Measurements from ENCODE around the gene GOLGA8B.
A peak's percentile ranks its signal among the peaks of the same experiment; 100 is the strongest.
"Not testable (repeated sequence)": the region's sequence is repeated elsewhere in the genome, so short reads cannot be mapped to it uniquely, and the experiment has no call there.

GOLGA8B gene

GRCh38 chr15:34583399-34584329, at the start of gene GOLGA8B:
TSS of gene GOLGA8B (minus strand) at chr15:34583651. CDS start at chr15:34535912, 47,739 bp downstream.
- peak; percentile 81 for DNase-seq

GRCh38 chr15:34633165-34633564, 49.7 kb upstream of the GOLGA8B start:
- not testable (repeated sequence) for DNase-seq

DNA sequence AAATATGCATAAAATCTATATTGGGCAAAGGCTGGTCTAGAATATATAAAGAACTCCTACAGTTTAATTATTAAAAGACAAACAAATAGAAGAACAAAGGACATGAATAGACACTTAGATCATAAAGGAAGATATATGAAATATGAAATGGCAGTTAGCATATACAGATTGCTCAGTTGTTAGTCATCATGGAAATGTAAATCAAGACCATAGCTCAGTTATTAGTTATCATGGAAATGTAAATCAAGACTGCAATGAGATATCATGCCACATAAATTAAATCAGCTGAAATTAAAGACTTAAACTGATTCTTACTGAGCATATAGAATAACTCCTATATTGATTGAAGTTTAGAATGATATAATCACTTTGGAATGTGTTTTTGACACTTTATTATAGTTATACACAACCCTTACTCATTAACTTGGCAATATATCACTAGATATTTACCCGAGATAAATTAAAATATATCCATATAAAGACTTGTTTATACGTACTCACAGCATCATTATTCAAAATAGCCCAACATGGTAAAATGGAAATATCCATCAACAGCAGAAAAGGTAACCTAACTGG, 45.2 kb upstream of the GOLGA8B start:
- no peak for DNase-seq

DNA sequence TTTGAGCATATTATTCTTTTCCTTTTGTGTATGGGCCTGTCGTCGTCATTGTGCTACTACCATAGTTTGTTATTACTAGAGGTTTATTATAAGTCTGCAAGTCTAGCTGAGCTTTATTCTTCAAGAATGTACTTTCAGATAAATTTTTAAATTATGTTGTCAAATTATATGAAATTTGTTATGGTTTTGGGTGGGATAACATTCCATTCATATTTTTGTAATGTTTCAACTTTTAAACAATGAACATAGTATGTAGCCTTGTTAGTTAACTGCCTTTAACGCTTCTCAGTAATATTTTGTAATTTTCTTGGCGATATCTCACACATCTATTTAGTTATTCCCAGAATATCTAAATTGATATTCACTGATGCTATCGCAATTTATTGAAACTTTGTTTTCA, 41.6 kb upstream of the GOLGA8B start:
- DNase-seq, result no peak

- DNase-seq, result no peak
Observed at GRCh38 chr15:34621675-34622074, 38.2 kb upstream of the GOLGA8B start.

- DNase-seq, result no peak
Observed at GRCh38 chr15:34620814-34621213, 37.4 kb upstream of the GOLGA8B start.

DNA sequence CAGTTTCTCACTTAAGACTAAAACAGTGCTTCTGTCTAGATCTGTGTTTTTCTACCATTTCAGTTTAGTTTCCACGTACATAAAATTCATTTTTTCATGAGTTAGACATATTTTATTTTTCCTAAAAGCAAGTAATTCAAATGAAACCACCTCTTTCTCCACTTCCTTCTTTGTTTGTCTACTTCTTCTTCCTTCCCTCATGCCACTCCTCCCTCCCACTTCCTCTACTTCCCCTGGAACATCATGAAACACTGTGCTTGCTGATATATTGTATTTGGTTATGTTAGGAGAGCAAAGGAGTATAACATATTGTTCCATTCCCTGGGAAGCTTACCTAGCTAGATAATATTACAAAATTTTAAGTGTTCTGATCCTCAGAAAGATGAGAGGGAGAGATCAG, 36.7 kb upstream of the GOLGA8B start:
- no peak for DNase-seq

GRCh38 chr15:34619151-34619550, 35.7 kb upstream of the GOLGA8B start:
- no peak for DNase-seq

DNA sequence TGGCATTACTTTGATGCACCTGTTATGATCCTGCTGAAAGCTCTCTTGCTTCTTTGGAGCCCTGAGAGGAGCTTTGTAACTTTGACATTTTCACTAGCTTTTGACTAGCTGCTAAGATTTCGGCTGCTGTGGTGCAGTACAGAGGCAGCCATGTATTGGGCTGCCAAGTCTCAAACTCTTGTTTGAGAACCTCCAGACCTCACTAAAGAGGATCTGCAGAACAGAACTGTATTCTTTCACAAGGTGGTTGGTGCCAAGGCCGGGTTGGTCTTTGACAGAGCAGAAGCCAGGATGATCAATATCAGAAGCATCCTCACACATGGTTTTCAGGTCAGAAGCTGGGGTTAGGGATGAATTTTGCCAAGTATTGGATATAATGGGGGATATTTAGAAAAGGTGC, 34.6 kb upstream of the GOLGA8B start:
- DNase-seq, result no peak

DNA sequence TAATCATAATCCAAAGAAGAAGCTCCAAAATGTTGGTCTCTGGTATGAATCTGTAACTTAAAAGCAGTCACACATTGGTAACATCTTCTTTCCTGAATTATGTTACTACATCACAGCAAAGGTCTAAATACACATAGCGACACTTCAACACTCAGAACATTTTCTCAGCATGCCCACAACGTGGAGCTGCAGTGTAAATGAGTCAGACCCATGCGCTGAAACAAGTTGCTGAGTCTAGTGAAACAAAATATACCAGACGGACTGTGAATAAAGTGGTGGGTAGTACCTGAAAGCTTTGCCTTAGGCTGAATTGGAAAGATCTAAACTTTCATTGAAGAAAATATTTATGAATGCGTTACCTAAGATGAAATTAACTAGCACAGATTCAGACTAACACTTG, 33.2 kb upstream of the GOLGA8B start:
- no peak for DNase-seq

DNA sequence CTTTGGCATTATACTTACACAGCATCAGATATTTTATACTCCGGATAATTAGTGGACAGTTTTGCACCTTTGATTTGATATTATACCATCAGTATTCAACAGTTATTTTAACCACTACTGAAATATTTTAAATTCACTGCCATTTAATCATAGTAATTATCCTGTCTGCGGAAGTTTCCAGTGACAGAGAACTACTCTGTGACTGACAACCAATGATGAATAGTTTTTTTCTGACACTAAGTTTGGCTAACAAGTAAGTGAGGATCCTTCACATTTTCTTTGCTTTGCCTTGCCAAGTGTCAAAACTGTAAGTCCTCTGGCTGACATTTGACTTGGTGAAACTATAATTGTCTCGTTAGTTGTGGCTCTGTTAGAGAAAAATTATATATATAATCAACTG, 30.5 kb upstream of the GOLGA8B start:
- DNase-seq, result no peak

- no peak for DNase-seq
Observed at GRCh38 chr15:34613301-34613700, 29.9 kb upstream of the GOLGA8B start.

DNA sequence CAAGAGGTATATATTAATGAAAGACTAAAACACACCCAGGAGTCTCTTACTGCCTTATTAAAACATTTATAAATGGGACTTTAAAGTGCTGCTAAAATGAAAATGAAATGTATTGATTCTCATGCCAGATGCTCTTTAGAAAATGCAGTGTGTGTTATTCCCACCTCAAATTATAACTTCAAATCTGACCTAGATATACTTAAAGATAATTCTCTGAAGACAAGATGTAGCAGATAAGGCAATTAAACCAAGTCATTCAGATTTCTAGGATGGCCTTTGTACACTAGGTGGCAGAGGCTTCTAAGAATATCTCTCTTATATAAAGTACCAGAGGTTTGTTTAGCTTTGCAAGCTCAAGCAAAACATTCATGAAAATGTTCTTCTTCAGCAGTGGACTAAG, 26.9 kb upstream of the GOLGA8B start:
- DNase-seq, result no peak

DNA sequence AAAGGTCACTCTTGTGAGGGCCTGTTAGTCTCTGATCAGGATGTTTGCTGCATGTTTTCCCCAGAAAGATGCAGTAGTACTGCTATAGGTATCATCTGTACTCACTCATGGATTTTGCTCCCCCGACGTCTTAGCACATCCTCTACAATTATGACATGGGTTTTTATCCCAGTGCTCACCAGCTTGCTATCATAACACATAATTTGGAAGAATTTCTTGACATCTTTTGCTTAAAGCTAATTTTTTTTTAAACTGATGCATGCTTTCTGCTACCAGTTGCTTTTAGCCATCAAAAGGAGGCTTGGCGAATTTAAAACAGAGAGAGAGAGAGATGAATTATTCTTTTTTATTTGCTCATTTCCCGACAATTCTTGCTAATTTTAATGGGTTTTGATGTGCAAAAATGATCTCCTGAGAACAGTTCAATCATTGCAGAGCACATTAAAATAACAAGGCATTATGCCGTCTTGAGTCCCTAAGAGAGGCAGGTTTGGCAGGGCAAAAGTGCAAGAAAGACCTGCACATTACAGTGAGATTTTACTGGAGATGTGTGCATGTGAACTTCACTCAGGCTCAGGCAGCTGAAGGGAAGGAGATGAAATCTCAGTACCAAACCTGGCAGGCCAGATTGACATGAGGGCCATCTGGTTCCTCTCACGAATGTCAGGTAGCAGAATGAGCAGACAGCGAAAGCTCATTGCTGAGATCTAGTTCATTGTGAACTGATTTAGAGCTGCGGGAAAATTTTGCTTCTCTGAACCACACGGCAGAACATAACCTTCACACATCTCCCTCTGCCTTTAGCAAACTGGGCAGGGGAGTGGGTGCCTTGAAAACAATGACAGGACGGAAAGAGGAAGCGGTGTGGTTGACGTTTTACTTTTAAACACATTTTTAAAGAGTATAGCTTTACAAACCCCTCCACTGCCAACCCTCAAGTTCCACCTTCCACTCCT, 25.9 kb upstream of the GOLGA8B start:
- DNase-seq, result peak; percentile 6

DNA sequence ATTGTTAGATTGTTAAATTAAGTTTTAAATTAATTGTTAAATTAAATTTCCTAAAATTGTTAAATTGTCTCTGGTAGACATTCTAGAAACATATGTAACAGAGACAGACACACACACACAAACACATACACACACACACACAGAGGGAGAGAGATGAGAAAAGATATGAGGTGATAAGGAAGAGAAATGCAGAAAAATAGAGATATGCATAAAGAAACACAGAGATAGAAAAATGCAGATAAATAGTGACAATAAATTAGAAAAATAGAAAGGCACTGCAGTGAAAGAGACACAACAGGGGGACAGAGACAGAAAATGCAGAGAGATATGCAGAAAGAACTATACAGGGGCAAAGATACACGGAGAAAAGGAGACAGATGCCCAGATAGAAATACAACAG, 25.1 kb upstream of the GOLGA8B start:
- no peak for DNase-seq

- DNase-seq, result no peak
Observed at GRCh38 chr15:34607832-34608231, 24.4 kb upstream of the GOLGA8B start.

DNA sequence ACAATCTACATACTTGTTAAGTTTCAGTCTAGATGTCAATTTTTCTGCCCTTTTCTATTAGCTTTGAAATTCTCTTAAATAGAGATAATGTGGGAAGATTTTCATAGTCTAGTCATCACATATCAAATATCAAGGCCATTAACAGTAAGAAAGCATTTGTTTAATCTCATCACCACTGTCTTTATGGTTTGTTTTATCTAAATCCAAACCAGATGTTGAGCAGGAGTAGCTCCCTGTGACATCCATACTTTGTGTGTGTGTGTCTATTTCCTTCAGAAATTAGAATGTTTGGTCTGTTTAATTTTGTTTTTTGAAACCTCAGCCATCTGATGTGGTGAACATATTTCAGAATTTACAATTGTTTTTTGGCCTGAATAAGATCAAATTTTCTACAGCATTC, 23.1 kb upstream of the GOLGA8B start:
- no peak for DNase-seq

DNA sequence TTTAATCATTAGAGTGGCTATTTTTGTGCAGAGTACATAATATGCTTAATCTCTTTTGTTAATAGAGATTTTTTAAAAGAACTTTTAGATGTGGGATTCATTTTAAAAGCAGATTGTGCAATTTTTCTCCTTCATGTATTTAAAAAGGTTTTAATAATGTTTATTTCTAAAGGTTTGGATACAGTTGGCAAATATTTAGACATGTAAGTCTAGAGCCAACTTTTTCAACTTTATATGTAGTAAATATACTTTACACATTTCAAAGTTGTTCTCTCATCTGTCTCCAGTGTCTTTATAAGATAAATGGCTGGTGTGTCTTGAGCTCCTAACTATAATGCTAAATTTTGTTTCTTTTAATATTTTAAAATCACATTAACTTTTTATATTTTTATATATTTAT, 22.7 kb upstream of the GOLGA8B start:
- no peak for DNase-seq

GRCh38 chr15:34603095-34603494, 19.6 kb upstream of the GOLGA8B start:
- no peak for DNase-seq

DNA sequence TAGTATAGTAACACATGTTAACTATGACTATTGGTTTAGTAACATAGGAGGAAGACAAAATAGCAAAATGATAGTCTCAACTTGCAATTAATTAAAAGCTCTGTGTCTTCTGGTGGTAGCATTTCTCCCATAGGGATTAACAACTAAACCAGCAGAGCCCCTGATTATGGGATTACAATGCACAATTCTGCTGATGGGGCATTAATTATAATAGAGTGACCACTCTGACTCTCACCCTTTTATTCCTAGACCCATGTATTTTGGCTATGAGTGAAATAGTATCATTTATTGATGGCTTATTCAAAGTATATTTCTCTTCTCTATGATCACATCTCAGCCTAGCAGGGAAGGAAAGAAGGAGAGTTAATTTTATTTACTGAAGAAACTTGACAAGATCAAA, 17.5 kb upstream of the GOLGA8B start:
- DNase-seq, result no peak

- no peak for DNase-seq
Observed at GRCh38 chr15:34598799-34599585, 15.5 kb upstream of the GOLGA8B start.

- no peak for DNase-seq
Observed at GRCh38 chr15:34597316-34597715, 13.9 kb upstream of the GOLGA8B start.

GRCh38 chr15:34594361-34594760, 10.9 kb upstream of the GOLGA8B start:
- DNase-seq, result no peak
